Loucy (cell line): ENCODE data around the gene RAB7B.

Experiments used
- H2AFZ ChIP-seq: fragments of 200-600 bp; sonication (generic); 2 replicates; pipeline ENCODE4 v1.6.0; 2016; ENCODE audit warnings: antibody characterized with exemption, mild to moderate bottlenecking, low read length, moderate library complexity
- H3F3A ChIP-seq: fragments of 200-600 bp; 2 replicates; pipeline ENCODE4 v1.6.0; 2016; ENCODE audit warnings: antibody characterized with exemption, low read depth, mild to moderate bottlenecking
- H3K27me3 ChIP-seq: fragments of 200-600 bp; sonication (generic); 2 replicates; pipeline ENCODE4 v1.6.1; 2014; ENCODE audit warnings: low read length, mild to moderate bottlenecking; ENCODE audit not compliant: insufficient read depth, poor library complexity, severe bottlenecking
- H3K36me3 ChIP-seq: fragments of 200-600 bp; sonication (generic); 2 replicates; pipeline ENCODE4 v1.6.1; 2016; ENCODE audit warnings: low read length; ENCODE audit not compliant: insufficient read depth
- H3K4me1 ChIP-seq: fragments of 200-600 bp; sonication (generic); 2 replicates; pipeline ENCODE4 v1.5.1; 2014; ENCODE audit warnings: low read length, mild to moderate bottlenecking; ENCODE audit not compliant: insufficient read depth, poor library complexity, severe bottlenecking
- H3K4me2 ChIP-seq: fragments of 200-600 bp; sonication (generic); 2 replicates; pipeline ENCODE4 v1.6.0; 2014; ENCODE audit warnings: antibody characterized with exemption, low read length, low read depth, mild to moderate bottlenecking; ENCODE audit not compliant: poor library complexity, severe bottlenecking
- H3K4me3 ChIP-seq: fragments of 200-600 bp; sonication (generic); 2 replicates; pipeline ENCODE4 v1.5.1; 2014; ENCODE audit warnings: low read length, mild to moderate bottlenecking, mixed read lengths; ENCODE audit not compliant: poor library complexity, severe bottlenecking
- H3K79me2 ChIP-seq: fragments of 200-600 bp; sonication (generic); 2 replicates; pipeline ENCODE4 v1.6.1; 2014; ENCODE audit warnings: low read length; ENCODE audit not compliant: insufficient read depth
- H3K9ac ChIP-seq: fragments of 200-600 bp; sonication (generic); 2 replicates; pipeline ENCODE4 v1.6.0; 2014; ENCODE audit warnings: mild to moderate bottlenecking, low read depth, low read length, moderate library complexity; ENCODE audit not compliant: poor library complexity, severe bottlenecking
- H3K9me2 ChIP-seq: fragments of 200-600 bp; sonication (generic); replicated peaks from 2 replicates; pipeline ENCODE4 v1.6.1; 2016; ENCODE audit warnings: low read depth, low read length, mixed read lengths
- H3K9me3 ChIP-seq: fragments of 200-600 bp; sonication (generic); 2 replicates; pipeline ENCODE4 v1.6.1; 2014; ENCODE audit warnings: mild to moderate bottlenecking, antibody characterized with exemption, low read length, low read depth; ENCODE audit not compliant: insufficient read depth
- H4K20me1 ChIP-seq: fragments of 200-600 bp; sonication (generic); 2 replicates; pipeline ENCODE4 v1.6.0; 2014; ENCODE audit warnings: antibody characterized with exemption, low read length, mild to moderate bottlenecking; ENCODE audit not compliant: insufficient read depth, poor library complexity, severe bottlenecking
- CTCF ChIP-seq: fragments of 200-600 bp; sonication (generic); conservative IDR thresholded peaks from 2 replicates; pipeline ENCODE4 v1.5.1; 2014; ENCODE audit warnings: mild to moderate bottlenecking, antibody characterized with exemption, low read length
- EZH2phosphoT487 ChIP-seq: fragments of 200-600 bp; IDR thresholded peaks from 2 replicates; pipeline ENCODE4 v1.6.1; 2018; ENCODE audit warnings: antibody characterized with exemption, mild to moderate bottlenecking, moderate library complexity, borderline replicate concordance

The RAB7B gene

GRCh38 chr1:205955499-205955898 lies 47.7 kb downstream of the RAB7B start:
- Histone ChIP-seq H3F3A (no peaks in the 10 kb centered on the region), H3K36me3 (no peaks in the 10 kb centered on the region), H3K79me2 (no peaks in the 10 kb centered on the region), H3K4me1 (no peaks in the 10 kb centered on the region), H3K4me2 (no peak overlapping the region), H4K20me1 (no peaks in the 10 kb centered on the region), H3K4me3 (no peak overlapping the region), H3K9ac (no peak overlapping the region), H3K9me2 (no peaks in the 10 kb centered on the region), H2AFZ (no peak overlapping the region), H3K9me3 (no peaks in the 10 kb centered on the region), H3K27me3 (no peaks in the 10 kb centered on the region)
- TF ChIP-seq CTCF (no peak), EZH2phosphoT487 (no peak)

- Histone ChIP-seq H3K4me1 (no peaks in the 10 kb centered on the region), H3K79me2 (no peaks in the 10 kb centered on the region), H4K20me1 (no peaks in the 10 kb centered on the region), H2AFZ (no peak overlapping the region), H3K9me2 (no peaks in the 10 kb centered on the region), H3F3A (no peaks in the 10 kb centered on the region), H3K36me3 (no peaks in the 10 kb centered on the region), H3K27me3 (no peaks in the 10 kb centered on the region), H3K9ac (no peak overlapping the region), H3K4me2 (no peak overlapping the region), H3K4me3 (no peak overlapping the region), H3K9me3 (no peaks in the 10 kb centered on the region)
- no peak for TF ChIP-seq EZH2phosphoT487
These were observed 48.3 kb downstream of the RAB7B start for GRCh38 chr1:205954819-205955404.

GRCh38 chr1:205951746-205952145 lies 51.4 kb downstream of the RAB7B start:
- Histone ChIP-seq H3K27me3 (no peaks in the 10 kb centered on the region), H3K4me2 (no peak overlapping the region)

More at GRCh38 chr1:205951746-205952145, 51.4 kb downstream of the RAB7B start:
- TF ChIP-seq CTCF (no peak), EZH2phosphoT487 (no peak)
- Histone ChIP-seq H3K9me2 (no peaks in the 10 kb centered on the region), H3K36me3 (no peaks in the 10 kb centered on the region), H4K20me1 (no peaks in the 10 kb centered on the region), H3K4me1 (no peaks in the 10 kb centered on the region), H3K9me3 (no peaks in the 10 kb centered on the region), H3K79me2 (no peaks in the 10 kb centered on the region), H2AFZ (no peak overlapping the region), H3F3A (no peaks in the 10 kb centered on the region), H3K9ac (no peak overlapping the region), H3K4me3 (no peak overlapping the region)
